Activated CD4-positive, alpha-beta T cell treated with anti-CD3 and anti-CD28 coated beads, Interleukin-2, amount 50 U/mL, for 4 hours (primary cell): ENCODE results near the gene SAA4.
"Not testable (repeated sequence)": the region's sequence is repeated elsewhere in the genome, so short reads cannot be mapped to it uniquely, and the experiment has no call there.

Source experiments
- DNase-seq, 2 experiments: peaks; one replicate each; pipeline ENCODE4 v3.0.0-alpha.2; 2020

Gene SAA4

GRCh38 chr11:18246379-18247190, 10.0 kb upstream of the SAA4 start:
- DNase-seq = not testable (repeated sequence)

GRCh38 chr11:18245396-18245795, 8.8 kb upstream of the SAA4 start:
- DNase-seq = no peak

- DNase-seq = peak; percentile 40 to 47
These were observed 7.3 kb upstream of the SAA4 start for GRCh38 chr11:18243783-18244362.

GRCh38 chr11:18239655-18240054, 3.1 kb upstream of the SAA4 start:
- DNase-seq = no peak

- no peak for DNase-seq
These were observed 938 bp downstream of the SAA4 start for GRCh38 chr11:18235394-18236334.

GRCh38 chr11:18233912-18234311, 2.7 kb downstream of the SAA4 start:
- DNase-seq = no peak

- no peak for DNase-seq
These were observed 5.7 kb downstream of the SAA4 start for GRCh38 chr11:18230859-18231258.

- DNase-seq = no peak
These were observed 7.1 kb downstream of the SAA4 start for GRCh38 chr11:18229501-18229900.

GRCh38 chr11:18225913-18226312, 10.7 kb downstream of the SAA4 start:
- no peak for DNase-seq

GRCh38 chr11:18223591-18224387, 12.8 kb downstream of the SAA4 start:
- no peak for DNase-seq

- no peak for DNase-seq
These were observed 13.7 kb downstream of the SAA4 start for GRCh38 chr11:18222814-18223421.

GRCh38 chr11:18221274-18221876, 15.2 kb downstream of the SAA4 start:
- DNase-seq = no peak

- no peak for DNase-seq
These were observed 27.5 kb downstream of the SAA4 start for GRCh38 chr11:18209058-18209457.

GRCh38 chr11:18204771-18205170, 31.8 kb downstream of the SAA4 start:
- no peak for DNase-seq

GRCh38 chr11:18204220-18204619, 32.4 kb downstream of the SAA4 start:
- no peak for DNase-seq

- DNase-seq = no peak
These were observed 32.9 kb downstream of the SAA4 start for GRCh38 chr11:18203723-18204122.

GRCh38 chr11:18197738-18198137, 38.9 kb downstream of the SAA4 start:
- DNase-seq = not testable (repeated sequence)

GRCh38 chr11:18196532-18196931, 40.1 kb downstream of the SAA4 start:
- DNase-seq = no peak

GRCh38 chr11:18193010-18193409, 43.6 kb downstream of the SAA4 start:
- no peak for DNase-seq

GRCh38 chr11:18191376-18191775, 45.2 kb downstream of the SAA4 start:
- DNase-seq = no peak

- not testable (repeated sequence) for DNase-seq
These were observed 46.9 kb downstream of the SAA4 start for GRCh38 chr11:18189476-18190245.
